Right lobe of liver (tissue), 4 donors: ENCODE results near the gene SMIM28.

ENCODE experiments used
- POLR2A ChIP-seq: fragments of 450-650 bp; IDR thresholded peaks from one replicate; pipeline ENCODE4 v1.6.1; 2017; ENCODE audit warnings: antibody characterized with exemption, mild to moderate bottlenecking
- TF ChIP-seq, protein P1 (sequence below), 4 donors: fragments of 200-600 bp in 3 of 4; fragments of 450-650 bp in 1 of 4; IDR thresholded peaks; one replicate each; pipeline versions ENCODE4 v1.5.1 to v1.8.0; 2016 to 2022; ENCODE audit warnings: antibody characterized with exemption in 4 of 4, mild to moderate bottlenecking in 2 of 4
- donor health status: DM: no; HTN: no; CAD: no.
- donor health status: DM: no; HTN: no; CAD: no.
- donor health status: DM: no; HTN: yes; CAD: no.

DNA sequence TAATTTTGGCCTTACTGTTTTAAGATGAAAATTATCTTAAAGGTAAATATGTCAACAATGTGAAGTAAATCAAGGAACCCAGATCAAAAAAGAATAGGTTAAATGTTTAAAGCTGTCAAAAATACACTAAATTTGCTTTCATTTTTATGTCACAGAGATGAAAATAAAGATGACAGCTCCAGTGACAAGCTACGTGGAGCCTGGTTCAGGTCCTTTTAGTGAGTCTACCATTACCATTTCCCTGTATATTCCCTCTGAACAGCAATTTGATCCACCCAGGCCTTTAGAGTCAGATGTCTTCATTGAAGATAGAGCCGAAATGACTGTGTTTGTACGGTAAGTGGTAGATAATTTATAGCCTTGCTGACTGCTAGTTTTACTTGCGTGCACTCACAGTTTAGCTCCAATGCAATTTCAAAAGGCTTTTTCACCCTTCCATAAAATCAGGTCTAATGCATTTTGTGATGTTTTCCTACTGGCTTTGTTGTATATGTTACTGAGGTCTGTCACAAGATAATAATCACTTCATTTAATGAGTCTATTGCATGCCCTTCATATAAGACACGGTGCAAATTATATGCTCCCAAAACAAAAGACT, 28.2 kb downstream of the SMIM28 start:
- TF ChIP-seq, protein P1, sequence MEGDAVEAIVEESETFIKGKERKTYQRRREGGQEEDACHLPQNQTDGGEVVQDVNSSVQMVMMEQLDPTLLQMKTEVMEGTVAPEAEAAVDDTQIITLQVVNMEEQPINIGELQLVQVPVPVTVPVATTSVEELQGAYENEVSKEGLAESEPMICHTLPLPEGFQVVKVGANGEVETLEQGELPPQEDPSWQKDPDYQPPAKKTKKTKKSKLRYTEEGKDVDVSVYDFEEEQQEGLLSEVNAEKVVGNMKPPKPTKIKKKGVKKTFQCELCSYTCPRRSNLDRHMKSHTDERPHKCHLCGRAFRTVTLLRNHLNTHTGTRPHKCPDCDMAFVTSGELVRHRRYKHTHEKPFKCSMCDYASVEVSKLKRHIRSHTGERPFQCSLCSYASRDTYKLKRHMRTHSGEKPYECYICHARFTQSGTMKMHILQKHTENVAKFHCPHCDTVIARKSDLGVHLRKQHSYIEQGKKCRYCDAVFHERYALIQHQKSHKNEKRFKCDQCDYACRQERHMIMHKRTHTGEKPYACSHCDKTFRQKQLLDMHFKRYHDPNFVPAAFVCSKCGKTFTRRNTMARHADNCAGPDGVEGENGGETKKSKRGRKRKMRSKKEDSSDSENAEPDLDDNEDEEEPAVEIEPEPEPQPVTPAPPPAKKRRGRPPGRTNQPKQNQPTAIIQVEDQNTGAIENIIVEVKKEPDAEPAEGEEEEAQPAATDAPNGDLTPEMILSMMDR (IDR thresholded peaks at IDR 0.05), result no peak
- no peak for TF ChIP-seq POLR2A
